NCI-H2029 treated with DMSO at 0.1 percent for 48 hours (cell line): ENCODE measurements around the gene WDR59.

Source experiments
- DNase-seq: peaks from one replicate; lab custom pipeline; 2025; lab: John Stamatoyannopoulos, UW

Gene WDR59

GRCh38 chr16:74902161-74902560, 82.8 kb downstream of the WDR59 start:
- DNase-seq: no peak

GRCh38 chr16:74901606-74902005, 83.3 kb downstream of the WDR59 start:
- DNase-seq: no peak

GRCh38 chr16:74899816-74900215, 85.1 kb downstream of the WDR59 start:
- DNase-seq: no peak

- no peak for DNase-seq
These were observed 86.3 kb downstream of the WDR59 start for GRCh38 chr16:74898659-74899058.

- no peak for DNase-seq
These were observed 88.2 kb downstream of the WDR59 start for GRCh38 chr16:74896389-74897370.

- DNase-seq: no peak
These were observed 91.4 kb downstream of the WDR59 start for GRCh38 chr16:74893541-74893940.

GRCh38 chr16:74892574-74893461, 92.1 kb downstream of the WDR59 start:
- DNase-seq: no peak

- no peak for DNase-seq
These were observed 96.0 kb downstream of the WDR59 start for GRCh38 chr16:74888888-74889287.

GRCh38 chr16:74888232-74888862, 96.6 kb downstream of the WDR59 start:
- DNase-seq: no peak

- no peak for DNase-seq
These were observed 97.8 kb downstream of the WDR59 start for GRCh38 chr16:74887084-74887483.

GRCh38 chr16:74877706-74878105, 107.2 kb downstream of the WDR59 start:
- DNase-seq: no peak

GRCh38 chr16:74874912-74875546, 109.9 kb downstream of the WDR59 start:
- DNase-seq: no peak

- DNase-seq: no peak
These were observed 110.8 kb downstream of the WDR59 start for GRCh38 chr16:74874123-74874522.

GRCh38 chr16:74872302-74872701, 112.6 kb downstream of the WDR59 start:
- no peak for DNase-seq

GRCh38 chr16:74871608-74872007, 113.3 kb downstream of the WDR59 start:
- no peak for DNase-seq

GRCh38 chr16:74868501-74868900, 116.4 kb downstream of the WDR59 start:
- no peak for DNase-seq

GRCh38 chr16:74868035-74868434, 116.9 kb downstream of the WDR59 start:
- no peak for DNase-seq

GRCh38 chr16:74867281-74867849, 117.6 kb downstream of the WDR59 start:
- no peak for DNase-seq

GRCh38 chr16:74865922-74866598, 118.9 kb downstream of the WDR59 start:
- DNase-seq: no peak

- peak; percentile 13 for DNase-seq
These were observed 122.1 kb downstream of the WDR59 start for GRCh38 chr16:74862743-74863244.

- DNase-seq: no peak
These were observed 132.4 kb downstream of the WDR59 start for GRCh38 chr16:74852500-74852875.
